NCI-H2196 (cell line): ENCODE data around the gene TTLL11.

ENCODE experiments used
- DNase-seq: peaks from one replicate; lab custom pipeline; 2025; ENCODE audit not compliant: unreplicated experiment; lab: John Stamatoyannopoulos, UW

The TTLL11 gene, protein sequence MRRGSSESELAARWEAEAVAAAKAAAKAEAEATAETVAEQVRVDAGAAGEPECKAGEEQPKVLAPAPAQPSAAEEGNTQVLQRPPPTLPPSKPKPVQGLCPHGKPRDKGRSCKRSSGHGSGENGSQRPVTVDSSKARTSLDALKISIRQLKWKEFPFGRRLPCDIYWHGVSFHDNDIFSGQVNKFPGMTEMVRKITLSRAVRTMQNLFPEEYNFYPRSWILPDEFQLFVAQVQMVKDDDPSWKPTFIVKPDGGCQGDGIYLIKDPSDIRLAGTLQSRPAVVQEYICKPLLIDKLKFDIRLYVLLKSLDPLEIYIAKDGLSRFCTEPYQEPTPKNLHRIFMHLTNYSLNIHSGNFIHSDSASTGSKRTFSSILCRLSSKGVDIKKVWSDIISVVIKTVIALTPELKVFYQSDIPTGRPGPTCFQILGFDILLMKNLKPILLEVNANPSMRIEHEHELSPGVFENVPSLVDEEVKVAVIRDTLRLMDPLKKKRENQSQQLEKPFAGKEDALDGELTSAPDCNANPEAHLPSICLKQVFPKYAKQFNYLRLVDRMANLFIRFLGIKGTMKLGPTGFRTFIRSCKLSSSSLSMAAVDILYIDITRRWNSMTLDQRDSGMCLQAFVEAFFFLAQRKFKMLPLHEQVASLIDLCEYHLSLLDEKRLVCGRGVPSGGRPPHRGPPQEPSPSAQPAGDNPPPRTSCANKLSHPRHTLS

DNA sequence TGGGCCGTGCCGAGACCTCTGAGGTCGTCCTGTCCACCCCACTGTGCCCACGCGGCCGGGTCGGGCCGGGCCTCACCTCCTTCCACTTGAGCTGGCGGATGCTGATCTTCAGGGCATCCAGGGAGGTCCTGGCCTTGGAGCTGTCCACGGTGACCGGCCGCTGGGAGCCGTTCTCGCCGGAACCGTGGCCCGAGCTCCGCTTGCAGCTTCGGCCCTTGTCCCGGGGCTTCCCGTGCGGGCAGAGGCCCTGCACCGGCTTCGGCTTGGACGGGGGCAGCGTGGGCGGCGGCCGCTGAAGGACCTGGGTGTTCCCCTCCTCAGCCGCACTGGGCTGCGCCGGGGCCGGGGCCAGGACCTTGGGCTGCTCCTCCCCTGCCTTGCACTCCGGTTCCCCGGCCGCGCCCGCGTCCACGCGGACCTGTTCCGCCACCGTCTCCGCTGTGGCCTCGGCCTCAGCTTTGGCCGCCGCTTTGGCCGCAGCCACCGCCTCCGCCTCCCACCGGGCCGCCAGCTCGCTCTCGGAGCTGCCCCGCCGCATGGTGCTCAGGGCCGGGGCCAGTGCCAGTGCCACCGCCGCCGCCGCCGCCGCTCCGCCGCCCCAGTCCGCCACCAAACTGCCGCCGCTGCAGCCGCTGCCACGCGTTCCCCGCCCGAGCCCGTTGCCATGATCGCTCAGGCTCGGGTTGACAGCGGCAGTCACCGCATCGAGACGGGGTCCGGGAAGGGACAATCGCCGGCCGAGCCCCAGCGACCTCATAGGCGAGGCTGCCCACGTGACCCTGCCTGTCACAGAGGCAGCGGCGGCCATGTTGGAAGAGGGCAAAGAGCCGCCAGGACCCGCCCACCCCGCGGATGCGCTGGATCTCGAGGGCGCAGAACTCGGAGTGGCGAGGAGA, at the start of gene TTLL11:
TTLL11 (minus strand) TSS at position 698 of the 896 bp plus-strand sequence; CDS start at position 538, 160 bp downstream.
- DNase-seq: peak; percentile 93

DNA sequence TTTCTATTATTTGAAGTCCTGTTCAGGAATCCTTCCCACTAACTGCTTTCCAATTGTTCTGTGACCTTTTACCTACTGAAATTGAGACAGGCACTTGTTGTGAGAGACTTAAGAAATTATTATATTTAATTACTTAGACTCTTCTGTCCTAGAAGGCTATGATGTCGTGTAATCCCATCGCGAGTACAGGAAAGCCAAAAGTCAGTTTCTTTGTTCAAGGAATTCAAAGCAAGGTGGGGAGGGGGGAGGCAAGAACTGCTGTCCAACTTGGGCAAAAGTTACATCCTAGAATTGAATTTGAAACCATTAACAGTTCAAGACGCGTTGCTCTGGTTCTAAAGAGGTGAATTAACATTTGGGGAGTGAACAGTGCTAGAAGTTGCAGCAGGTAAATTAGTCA, 48.6 kb upstream of the TTLL11 start:
- DNase-seq: no peak

DNA sequence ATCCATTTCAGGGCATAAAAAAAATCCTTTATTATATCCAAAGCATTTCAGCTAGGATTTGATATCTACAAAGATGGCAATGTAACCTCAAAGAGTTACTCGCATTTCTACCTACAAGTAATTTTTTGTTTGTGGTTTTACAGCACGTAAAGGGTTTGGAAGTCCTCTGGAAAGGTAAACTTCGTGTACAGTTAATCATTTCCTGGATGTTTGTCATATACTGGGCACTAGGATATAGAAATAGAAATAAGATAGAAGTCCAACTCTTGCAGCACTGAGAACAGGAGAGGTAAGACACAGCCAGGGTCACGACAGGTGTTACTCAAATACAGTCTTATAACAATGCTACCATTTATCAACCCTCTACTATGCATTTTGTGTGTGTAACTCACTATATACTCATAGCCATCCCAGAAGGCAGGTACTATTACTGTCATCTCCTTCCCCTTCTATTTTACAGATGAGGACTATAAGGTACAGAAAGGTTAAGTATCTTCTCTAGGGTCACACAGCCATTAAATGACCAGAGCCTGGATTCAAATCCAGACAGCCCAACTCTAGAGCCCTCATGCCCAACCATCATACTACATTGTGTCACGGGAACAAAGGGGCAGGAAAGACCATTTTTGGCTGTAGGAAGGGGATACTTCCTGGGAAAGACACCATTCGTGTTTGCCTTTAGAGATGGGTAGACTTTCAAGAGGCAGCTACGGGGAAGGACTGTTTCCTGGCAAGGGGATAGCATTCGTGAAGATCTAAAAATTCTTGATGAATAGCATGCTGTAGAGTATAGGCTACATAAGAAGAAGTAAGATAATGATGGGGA, 47.5 kb upstream of the TTLL11 start:
- DNase-seq: no peak

DNA sequence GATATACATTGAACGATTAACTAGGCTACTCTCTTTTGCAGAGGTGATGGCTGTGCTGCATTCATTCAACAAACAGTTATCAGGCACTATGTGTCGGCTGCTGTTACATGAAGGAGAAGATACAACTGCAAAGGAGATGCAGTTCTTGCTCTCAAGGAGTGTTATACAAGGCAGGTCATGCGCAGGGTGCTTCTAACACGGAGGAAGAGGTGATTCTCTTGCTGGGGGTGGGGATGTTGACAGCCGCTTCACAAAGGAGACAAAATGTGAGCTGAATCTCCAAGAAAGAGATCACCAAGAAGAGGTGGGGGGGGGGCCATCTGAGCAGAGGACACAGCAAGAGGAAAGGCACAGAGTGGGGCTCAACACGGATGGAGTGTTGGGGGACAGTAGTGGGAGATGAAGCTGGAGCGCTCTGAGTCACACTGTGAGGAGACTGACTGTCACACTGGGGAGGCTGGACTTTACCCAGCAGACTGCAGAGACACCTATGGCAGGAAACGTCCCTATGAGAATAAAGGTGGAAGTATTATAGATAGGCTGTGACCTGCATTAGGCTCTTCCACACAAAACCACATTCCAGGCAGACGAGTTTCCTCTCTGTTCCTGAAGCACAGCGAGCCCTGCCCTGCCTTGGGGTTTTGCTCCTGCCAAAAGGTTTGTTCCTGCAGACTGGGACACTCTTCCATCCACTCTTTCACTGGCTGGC, 45.6 kb upstream of the TTLL11 start:
- DNase-seq: no peak

DNA sequence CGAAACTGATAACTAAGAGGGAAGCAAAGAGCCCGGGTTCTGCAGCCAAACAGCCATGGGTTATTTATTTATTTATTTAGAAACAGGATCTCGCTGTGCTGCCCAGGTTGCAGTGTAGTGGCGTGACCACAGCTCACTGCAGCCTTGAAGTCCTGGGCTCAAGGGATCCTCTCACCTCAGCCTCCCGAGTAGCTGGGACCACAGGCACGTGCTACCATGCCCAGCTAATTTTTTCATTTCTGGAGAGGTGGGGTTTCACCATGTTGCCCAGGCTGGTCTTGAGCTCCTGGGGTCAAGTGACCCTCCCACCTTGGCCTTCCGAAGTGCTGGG, 42.4 kb upstream of the TTLL11 start:
- DNase-seq: no peak

DNA sequence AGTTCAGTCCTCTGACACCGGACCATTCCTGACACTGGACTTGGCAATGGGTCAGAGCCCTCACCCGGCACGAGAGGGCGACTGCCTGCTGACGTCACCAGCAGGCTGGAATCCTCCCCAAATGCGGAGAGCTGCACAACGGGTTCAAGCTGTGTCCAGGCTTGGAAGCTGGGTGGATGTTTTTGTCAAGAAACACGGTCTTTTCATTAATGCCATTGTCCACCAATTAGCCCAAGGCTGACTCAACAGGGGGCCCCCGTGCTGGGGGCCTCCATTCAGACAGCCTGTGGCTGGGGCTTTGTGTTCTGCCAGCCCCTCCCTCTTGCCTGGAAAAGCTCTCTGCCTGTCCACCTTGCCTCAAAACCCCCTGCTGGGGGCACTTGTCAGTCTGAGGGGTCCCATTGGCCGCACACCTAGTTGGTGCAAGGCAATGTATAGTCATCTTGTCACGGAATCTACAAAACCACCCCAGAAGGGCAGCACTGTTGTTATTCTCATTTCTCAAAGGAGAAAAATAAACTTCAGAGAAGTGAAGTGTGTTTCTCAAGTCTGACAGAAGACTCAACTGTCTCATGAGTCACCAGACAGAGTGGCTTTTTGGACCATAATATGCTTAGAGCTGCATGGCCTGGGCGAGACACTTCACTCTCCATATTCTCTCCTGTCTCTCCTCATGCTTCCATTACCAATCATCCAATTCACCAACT, 41.9 kb upstream of the TTLL11 start:
- no peak for DNase-seq

DNA sequence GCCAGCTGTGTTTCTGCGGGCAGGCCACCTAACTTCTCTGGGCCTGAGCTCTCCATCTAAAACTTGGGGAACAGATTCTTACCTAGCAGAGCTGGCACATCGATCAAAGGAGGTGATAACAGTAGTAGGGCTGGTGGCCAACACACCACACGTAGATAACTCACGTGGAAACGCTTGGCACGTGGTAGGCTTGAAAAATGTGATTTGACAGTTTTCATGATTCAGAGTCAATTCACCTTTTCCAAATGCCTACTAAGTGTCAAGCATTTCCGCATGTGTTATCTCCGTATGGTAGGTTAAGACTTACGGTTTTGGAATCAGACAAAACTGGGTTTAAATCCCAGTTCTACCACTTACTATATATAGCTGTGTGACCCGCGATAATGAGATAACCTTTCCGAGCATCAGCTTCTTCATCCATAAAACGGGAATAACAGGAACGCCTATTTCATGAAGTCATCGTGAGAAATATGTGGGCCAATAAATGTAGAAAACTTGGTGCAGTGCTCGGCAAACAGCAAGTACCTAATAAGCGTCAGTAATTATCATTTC, 41.0 kb upstream of the TTLL11 start:
- no peak for DNase-seq

DNA sequence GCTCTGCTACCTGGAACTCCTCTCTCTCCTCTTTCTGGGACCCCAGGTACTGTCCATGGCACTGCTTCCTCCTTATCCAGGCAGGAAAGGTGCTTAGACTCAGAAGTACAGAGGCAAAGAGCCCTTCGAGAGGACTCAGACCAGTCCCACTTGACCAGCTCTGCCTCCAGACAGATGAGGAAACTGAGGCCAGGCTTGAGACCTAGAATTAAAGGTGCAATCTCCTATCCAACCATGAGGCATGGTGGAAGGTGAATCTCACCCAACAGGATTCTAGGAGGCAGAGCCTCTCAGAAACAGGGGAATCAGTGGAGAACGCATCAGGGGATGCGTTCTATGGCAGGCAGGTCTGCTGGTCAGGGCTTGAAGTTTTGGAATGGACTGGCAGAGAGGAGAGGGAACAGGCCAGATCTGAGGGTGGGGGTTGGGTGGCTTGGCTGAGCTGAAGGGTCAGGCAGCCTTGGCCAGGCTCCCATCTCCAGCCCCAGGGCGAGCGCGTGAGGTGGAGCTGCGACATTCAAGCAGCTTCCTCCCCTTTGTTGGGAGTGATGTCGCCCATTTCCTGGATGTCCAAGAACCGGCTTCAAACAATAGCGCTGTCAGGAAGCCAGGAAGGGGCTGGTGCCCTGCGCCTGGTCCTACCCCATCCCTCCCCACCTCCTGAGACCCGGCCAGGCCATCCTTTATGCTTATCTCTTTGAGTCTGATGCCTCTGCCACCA, 40.3 kb upstream of the TTLL11 start:
- DNase-seq: no peak

DNA sequence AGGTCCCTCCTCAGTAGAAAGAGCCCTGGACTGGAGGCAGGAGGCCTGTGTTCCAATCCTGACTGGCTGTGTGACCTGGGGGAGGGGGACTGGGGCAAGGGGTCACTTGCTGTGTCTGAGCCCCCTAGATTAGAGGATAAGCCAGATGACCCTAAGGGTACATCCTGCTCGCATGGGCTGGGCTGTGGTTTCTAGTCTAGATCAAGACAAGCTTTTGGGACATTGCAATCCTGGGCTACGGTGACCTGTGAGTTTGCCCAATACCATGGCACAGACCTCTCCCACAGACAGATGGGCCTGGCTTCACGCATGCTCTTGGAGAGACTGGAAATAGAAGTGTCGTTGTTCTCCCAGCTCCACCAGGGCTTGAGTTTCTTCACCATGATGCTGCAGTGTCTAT, 39.4 kb upstream of the TTLL11 start:
- no peak for DNase-seq

DNA sequence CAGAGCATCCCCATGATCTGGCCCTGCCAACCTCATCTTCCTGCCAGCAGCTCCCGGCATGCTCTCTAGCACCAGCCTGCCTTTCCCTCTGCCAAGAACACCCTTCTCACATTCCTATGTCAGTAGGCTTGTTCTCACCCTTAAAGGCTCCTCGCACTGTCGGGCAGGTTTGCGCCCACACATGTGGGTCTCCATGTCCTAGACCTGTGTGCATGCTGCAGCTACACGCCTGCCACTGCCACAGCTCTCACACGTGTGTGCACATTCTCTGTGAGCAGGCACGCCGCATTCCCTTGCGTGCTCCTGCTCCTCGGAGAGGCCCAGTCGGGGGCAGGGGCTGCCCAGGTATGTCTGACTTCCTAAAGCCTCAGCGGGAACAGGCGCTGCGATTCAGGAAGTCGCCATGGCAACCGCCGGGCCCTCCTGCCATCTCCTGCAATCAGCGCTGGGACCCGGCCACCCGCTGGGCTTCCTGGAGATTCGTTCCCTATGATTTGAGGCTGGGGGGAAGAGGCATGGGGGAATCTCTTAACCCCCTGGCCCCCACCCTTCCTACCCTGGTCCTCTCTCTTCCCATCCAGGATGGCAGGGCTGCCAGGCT, 38.4 kb upstream of the TTLL11 start:
- DNase-seq: no peak

DNA sequence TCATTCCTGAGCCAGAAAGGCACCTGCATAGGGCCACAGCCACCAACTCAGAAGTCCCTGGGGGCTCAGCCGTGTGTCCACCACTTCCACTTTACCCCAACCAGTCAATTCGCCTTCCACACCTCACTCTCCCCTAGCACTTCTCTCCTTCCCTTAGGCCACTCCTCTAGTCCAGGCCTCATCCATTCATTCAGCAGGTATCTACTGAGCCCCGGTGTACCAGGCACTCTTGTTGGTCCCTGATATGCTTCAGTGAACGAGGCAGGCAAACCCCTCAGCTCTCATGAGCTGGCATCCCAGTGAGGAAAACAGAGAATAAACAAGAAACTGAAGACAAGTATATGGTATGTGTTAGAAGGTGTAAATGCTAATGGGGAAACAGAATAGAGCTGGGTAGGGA, 37.7 kb upstream of the TTLL11 start:
- no peak for DNase-seq

DNA sequence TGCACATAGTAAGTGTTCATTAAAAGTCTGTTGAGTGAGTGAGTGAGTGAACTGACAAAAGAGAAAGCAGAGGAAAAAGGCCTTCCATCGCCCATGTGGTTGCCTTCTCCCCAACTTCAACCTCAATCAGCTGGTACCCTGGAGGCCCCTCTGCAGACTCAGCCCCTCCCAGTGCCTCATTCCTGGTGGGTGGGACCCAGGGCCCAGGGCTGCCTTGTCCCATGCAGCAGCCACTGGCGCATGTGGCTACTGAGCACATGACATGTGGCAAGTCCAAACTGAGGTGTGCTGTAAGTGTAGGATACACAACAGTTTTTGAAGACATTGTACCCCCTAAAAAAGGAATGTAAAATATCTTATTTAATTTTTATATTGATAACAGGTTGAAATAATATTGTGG, 36.9 kb upstream of the TTLL11 start:
- DNase-seq: no peak

DNA sequence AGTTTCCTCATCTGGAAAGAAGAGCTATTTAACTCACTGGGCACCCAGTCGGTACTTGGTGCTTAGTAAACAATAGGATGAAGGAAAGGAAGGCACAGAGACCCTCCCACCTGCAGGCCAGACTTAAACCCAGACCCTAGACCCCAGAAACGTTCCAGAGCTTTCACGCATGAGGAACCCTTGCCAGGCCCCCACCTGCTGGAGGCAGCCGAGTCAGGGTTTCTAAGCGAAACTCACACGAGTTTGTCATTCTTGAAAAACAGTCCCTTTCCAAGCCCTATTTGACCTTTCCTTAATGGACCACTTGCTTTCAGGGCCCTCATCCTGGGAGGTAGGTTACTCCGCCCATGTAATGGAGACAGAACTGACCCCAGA, 35.8 kb upstream of the TTLL11 start:
- DNase-seq: no peak

DNA sequence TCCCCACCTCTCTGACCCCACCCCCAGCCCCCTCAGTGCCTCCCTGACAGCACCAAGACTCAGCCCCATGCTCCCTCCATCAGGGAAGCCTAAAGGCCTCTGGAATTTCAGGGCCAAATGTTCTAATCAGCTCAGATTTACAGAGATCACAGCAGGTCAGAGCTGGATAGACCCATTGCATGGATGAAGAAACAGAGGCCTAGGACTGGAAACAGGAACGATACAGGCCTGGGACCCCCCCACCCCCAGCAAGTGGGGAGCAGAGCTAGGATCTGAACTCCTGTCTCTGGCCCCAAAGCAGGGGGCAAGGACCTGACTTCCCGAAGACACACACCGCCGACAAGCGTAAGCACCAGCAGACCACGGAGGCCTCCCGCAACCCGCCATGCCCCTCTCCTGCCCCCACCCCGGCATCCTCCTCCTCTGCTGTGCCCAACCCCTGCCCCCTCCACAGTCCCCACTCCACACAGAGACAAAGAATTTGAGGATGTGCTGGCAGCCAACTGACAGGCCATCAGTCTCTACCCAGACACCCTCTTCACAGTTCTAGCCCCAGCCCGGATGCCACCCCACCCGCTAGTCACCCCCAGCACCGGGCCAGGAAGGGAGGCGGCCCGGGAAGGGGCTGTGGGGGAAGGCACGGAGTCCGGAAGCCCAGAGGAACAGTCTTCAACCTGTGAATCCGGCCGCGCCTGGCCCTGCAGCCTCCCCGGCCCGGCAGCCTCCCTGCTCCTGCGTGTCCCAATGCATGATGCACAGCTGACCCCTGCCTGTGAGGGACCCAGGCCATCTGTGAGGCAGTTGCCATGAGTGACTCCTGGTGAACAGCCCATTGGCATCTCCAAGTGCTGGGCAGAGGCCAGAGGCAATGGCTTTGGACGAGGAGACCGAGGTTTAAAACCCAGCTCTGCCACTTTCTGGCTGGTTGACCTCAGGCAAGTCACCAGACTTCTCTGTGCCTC, 35.2 kb upstream of the TTLL11 start:
- no peak for DNase-seq

DNA sequence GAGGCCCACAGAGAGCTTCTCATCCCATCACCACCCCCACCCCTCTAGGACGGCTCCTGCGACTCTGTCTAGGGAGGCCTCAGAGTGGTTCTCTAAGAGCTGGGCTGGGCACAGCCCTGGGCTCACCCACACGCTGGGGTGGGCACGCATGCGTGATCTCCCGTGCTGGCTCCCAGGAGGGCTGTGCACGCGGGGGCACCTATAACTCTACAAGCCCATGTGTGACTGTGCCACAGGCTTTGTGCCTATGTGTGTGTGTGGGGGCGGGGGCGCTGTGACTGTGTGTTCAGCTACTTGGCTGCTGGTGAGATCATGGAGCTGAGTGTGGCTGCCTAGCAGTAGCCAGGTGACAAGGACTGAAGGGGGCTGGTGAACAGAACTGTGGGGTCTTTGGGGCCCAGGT, 34.3 kb upstream of the TTLL11 start:
- no peak for DNase-seq

DNA sequence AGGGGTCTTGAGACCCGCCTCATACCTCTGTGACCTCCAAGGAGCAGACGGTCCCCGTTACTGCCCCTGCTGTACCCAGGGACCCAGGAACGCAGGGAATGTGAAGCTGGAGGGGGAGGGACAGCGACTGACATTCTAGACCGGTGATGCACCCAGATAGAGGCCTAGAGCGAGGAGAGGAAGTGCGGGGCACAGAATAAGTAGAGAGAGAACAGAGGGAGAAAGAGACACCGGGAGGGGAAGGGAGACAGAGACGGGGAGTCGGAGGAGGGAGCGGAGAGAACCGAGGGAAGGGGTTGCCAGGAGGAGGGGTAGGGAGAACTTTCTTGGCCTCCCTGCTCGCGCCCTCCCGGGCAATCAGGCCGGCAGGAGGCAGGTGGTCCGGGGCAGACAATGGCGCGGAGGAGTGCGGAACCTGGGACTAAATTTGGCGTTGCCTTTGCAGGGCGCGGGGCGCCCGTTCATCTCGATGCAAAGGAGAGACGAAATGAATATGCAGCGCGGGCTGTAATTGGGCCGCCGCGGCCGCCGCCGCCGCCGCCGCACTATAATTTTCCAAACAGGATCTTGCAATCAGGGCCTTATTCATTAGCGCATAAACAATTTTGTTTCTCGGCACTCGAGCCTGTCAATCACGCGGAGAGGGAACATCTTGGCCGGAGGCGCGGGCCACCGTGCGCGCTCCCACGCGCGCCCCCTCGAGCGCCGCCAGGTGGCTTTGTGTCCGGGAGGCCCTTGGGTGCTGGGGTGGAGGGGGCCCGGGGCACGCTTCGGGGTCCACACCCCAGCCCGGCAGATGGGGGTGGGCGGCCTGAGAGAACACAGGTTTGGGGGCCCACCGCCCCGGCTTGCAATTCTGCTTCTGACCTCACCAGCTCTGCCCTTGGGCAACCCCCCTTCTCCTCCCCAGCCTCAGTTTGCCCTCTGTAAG, 33.5 kb upstream of the TTLL11 start:
- no peak for DNase-seq
